Right renal cortex interstitium (tissue), 3 donors: ENCODE data around the gene PTCRA. TPM values are rescaled to one million over a fixed set of nuclear protein-coding genes. Genes with fewer than 3 reads are reported as not detected.
A peak's percentile ranks its signal among the peaks of the same experiment; 100 is the strongest.
"Not testable (repeated sequence)": the region's sequence is repeated elsewhere in the genome, so short reads cannot be mapped to it uniquely, and the experiment has no call there.

ENCODE experiments used
- DNase-seq, 3 donors: peaks; one replicate each; pipeline ENCODE4 v3.0.0-alpha.2; 2013; ENCODE audit warnings: low read depth in 3 of 3, low spot score in 2 of 3
- polyA plus RNA-seq, 3 donors: library from polyadenylated mRNA; unstranded; fragments of 120-200 nt; gene quantifications; one replicate each; pipeline ENCODE4 v1.2.1, GENCODE V29; 2013; ENCODE audit not compliant: insufficient read length in 3 of 3

The PTCRA gene
- polyA plus RNA-seq, 3 donors, result 0.24 to 0.51 (median 0.28) TPM

DNA sequence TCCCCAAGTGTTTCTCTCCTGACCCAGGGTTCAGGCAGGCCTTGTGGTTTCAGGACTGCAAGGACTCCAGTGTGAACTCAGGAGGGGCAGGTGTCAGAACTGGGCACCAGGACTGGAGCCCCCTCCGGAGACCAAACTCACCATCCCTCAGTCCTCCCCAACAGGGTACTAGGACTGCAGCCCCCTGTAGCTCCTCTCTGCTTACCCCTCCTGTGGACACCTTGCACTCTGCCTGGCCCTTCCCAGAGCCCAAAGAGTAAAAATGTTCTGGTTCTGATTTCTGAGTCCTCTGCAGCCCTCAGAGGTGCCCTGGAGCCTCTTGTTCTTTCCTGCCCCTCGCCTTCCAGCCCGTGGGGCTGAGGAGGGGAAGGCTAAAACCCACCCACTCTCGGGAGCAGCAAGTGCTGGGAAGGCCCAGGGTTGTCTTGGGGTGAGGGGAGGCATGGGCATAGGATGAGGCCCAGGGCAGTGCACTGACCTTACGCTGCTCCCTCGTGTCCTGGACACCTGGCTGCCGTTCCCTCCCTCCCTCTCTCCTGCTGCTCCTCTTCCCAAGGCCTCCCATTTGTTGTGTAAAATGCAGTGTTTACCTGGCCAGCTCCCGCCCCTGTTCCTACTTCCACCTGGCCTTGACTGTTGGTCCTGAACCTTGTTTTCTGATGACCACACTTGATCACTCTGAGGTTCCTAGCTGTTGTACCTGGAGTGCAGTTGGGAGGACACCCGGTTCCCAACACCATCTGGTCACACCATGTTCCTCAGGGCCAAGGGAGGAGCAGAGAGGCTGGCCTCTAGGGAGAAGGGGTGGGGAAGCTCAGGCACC lies 23.3 kb downstream of the PTCRA start:
- DNase-seq, result no peak

DNA sequence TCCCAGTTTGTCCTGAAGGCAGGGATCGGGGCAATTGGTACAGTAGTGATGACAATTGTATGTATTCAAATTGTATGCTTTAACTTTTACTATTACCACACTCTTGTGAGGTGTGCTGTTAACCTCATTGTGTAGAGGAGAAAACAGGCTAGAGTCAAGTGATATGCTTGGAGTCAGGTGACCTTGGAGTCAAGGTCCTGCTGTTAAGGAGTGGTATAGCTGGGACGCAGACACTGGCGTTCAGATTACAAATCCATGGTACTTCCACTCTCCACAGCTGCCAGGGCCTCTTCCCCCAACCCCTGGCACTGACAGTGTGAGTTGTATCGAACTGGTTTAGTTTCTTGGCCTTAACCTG lies 23.9 kb downstream of the PTCRA start:
- DNase-seq, result no peak

DNA sequence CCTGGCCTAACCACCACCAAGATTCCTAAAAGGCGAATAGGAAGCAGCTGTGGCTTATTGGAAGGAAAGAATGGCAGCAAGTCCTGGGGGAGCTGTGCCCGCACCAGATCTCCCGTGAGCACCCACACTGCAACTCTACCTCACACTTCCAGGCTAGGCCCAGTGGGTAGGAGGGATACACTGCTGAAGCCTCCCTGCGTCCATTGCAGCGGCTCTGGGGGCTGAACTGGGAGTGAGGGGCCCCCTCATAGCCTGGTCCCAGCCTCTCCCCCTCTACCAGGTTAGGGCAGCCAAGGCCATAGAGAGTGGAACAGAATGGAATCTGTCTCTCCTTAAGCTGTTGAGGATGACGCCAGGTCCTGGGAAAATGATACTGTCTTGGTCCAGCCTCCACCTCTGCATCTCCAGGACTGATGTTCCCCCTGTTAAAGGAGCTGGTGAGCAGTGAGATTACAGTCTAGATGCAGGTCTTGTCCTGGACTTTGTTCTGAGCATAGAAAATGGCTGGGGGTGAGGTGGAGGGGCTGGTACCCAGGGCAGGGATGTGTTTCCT lies 24.7 kb downstream of the PTCRA start:
- DNase-seq, result no peak

DNA sequence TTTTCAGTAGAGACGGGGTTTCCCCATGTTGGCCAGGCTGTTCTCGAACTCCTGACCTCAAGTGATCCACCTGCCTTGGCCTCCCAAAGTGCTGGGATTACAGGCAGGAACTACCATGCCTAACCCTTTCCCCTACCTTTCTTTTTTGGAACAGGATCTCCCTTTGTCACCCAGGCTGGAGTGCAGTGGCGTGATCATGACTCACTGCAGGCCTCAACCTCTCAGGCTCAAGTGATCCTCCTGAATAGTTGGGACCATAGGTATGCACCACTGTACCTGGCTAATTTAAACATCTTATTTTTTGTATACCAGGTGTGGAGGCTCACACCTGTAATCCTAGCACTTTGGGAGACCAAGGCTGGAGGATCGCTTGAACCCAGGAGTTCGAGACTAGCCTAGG lies 25.5 kb downstream of the PTCRA start:
- DNase-seq, result not testable (repeated sequence)

DNA sequence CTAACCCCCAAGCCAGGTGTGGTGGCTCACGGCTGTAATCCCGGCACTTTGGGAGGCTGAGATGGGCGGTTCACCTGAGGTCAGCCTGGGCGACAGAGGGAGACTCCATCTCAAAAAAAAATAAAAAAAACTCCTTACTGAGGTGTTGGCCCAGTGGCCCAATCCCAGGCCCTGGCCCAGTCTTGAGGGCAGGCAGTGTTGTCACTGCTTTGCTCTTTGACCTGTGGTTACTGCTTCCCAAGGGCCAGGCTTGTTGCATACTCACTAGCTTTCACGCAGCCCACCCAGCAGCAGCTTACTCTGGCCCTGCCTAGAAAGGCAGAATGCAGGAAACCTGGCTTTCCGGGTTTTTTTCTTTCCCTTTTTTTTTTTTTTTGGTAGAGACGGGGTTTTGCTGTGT lies 26.6 kb downstream of the PTCRA start:
- DNase-seq, result no peak

DNA sequence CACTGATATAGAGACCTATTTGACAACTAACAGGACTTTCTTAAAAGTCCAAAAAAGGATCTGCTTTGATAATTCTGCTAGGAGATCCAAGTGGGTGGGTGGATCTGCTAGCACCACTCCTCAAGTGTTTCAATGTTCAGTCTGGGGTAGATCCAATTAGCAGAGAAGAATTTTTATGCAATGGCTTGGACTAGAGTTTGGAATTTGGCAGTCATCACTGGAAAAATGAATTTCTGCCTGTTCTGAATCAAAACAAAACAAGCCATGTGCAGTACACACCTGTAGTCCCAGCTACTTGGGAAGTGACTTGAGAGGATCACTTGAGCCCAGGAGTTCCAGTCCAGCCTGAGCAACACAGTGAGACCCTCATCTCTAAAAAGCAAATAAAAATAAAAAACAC lies 32.1 kb downstream of the PTCRA start:
- DNase-seq, result no peak

DNA sequence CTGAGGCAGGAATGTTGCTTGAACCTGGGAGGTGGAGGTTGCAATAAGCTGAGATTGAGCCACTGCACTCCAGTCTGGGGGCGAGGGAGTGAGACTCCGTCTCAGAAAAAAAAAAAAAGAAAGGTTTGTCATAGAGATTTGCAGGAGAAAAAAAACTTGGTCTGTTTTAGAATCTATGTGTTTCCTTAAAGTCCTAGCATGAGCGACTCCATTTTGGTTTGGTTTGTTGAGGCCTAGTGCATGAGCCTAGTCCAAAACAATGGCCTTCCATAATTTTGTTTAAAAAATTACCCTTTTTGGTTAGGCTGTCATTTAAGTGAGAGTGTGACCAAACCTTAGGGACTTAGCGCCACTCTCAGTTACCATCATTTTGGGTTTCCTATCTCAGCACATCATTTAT lies 36.5 kb downstream of the PTCRA start:
- DNase-seq, result no peak

DNA sequence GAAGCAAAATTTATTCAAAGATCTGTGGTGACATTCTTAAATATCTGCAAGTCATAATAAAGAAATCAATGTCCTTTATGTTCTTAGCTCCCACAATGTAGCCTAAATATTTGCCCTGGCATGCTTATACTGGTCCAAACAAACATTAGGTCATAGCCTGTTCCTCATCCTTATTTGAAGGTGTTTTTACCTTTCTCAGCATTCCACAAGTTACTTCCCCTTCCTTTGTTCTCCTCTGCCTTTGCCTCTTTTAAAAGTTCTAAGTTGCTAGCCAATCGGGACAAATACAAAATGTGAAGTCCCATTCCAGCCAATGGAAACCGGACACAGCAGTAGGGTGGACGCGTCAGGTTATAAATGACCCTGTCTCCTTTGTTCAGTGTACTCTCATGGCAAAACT lies 38.6 kb downstream of the PTCRA start:
- not testable (repeated sequence) for DNase-seq

DNA sequence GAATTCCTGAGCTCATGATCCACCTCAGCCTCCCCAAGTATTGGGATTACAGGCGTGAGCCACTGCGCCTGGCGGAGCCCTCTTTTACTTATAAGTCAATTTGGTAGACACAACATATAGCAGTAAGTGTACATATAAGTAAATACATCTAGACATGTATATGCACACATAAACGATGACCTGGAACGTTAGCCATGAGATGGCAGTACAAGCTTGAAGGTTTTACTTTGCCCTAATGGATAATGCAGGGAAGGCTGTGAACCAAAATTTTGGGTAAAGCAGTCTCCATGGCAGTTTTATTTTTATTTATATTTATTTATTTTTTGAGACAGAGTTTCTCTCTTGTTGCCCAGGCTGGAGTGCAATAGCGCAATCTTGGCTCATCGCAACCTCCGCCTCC lies 42.3 kb downstream of the PTCRA start:
- DNase-seq, result no peak

DNA sequence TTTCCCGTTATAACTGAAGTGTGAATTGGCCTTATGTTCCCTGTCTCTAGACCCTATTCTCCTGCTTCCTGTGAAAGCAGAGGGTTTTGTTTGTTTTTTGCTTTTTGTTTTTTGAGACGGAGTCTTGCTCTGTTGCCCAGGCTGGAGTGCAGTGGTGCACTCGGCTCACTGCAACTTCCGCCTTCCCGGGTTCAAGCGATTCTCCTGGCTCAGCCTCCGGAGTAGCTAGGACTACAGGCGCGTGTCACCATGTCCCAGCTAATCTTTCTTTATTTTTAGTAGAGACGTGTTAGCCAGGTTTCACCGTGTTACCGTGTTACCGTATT lies 44.0 kb downstream of the PTCRA start:
- DNase-seq, result no peak

DNA sequence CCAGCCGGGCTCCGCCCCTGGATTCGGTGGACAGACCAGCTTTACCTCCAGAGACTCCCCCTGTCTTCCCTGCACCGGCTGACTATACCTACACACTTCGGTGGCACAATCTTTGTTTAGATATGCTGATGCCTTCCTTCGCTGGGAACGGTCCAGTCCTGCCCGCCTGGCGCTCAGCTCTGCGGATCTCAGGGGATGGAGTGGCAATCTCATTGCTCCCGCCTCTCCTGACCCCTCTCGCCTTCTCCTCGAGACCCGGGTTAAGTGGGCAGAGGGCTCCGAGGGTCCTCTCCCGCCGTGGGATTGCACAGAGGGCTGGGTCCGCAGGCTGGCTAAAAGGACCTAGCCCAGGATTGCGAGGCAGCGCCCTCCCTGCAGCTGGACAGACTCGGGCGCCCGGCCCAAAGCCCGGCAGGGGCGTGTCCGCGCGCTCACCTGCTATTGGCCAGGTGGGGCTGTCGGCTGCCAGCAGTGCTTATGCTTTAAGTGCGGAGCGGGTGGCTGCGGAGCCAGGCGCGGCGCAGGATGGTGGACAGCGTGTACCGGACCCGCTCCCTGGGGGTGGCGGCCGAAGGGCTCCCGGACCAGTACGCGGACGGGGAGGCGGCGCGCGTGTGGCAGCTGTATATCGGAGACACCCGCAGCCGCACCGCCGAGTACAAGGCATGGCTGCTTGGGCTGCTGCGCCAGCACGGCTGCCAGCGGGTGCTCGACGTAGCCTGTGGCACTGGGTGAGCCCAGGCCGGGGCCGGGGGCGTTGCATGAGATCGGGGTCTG lies 44.6 kb downstream of the PTCRA start, which contains the start of gene GNMT:
TSS of gene GNMT (plus strand) at position 512 of the 777 bp plus-strand sequence. CDS start at position 526, 14 bp downstream.
- peak in 2 of 3 donors; percentile 30 to 36 for DNase-seq

DNA sequence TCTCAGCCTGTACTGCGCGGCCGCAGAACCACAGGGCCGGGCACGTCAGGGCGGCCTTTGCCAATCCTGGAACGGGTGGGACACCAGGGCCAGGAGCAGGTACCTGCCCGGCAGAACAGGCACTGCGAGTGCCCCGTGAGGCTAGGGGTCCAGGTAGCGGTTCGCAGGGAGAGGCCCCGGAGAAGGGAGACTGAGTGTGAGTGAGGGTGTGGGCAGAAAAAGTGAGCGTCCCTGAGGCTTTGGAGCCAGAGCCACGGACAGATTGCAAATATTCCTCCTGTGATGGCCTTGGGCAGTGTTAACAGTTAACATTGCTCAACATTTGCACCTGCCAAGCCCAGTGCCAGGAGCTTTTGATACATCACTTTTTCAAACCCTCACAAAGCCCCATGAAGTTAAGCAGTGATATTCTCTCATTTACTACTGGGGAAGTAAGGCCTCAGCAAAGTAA lies 45.2 kb downstream of the PTCRA start:
- no peak for DNase-seq

DNA sequence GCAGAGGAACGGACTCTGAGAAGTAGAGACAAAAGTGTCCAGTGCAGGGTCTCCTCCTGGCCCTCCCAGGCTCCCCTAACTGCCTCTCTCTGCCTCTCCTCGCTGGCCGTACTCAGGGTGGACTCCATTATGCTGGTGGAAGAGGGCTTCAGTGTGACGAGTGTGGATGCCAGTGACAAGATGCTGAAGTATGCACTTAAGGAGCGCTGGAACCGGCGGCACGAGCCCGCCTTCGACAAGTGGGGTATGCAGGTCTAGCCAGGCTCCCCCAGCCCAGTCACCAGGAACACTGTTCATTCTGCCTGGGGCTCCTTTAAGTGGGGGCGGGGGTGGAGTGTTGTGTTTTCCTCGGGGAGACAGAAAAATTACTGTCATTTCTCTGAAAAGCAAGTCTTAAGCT lies 46.2 kb downstream of the PTCRA start:
- no peak for DNase-seq

DNA sequence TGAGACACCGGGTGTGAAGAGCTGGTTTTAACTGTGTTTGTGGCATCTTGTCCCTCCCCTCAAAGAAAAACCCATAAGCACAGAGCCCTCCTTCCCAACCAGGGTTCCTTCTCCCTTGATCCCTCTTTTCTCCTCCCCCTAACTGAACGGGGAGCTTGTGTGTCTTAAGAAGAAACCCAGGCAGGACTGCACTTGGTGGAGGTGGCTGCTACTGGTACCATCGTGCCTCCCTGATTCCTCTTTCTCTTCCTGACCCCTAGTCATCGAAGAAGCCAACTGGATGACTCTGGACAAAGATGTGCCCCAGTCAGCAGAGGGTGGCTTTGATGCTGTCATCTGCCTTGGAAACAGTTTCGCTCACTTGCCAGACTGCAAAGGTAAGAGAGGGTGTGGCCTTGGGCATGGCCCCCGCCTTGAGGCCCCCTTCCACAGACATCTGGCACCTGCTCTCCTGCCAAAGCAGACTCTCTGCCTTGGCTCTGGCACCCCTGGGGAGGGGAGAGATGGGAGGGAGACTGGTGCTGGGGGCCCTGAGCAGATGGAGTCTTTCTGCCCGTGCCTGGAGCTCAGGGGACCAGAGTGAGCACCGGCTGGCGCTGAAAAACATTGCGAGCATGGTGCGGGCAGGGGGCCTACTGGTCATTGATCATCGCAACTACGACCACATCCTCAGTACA lies 46.8 kb downstream of the PTCRA start:
- no peak for DNase-seq

DNA sequence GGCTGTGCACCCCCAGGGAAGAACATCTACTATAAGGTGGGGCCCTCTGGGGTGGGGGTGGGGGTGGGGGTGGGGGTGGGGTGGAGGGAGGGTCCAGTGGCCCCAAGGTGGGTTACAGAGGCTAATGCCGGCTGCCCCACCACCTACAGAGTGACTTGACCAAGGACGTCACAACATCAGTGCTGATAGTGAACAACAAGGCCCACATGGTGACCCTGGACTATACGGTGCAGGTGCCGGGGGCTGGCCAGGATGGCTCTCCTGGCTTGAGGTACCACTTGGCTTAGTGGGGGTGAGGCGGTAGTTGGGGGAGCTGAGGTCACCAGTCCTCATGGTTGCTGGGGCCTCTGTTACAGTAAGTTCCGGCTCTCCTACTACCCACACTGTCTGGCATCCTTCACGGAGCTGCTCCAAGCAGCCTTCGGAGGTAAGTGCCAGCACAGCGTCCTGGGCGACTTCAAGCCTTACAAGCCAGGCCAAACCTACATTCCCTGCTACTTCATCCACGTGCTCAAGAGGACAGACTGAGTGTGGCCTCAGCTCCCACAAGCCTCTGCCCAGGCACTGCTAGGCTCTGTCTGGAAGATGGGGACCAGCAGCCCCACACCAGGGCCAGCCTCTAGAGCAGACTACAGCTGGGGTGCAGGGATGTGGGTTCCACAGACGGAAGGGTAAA lies 47.5 kb downstream of the PTCRA start:
- no peak for DNase-seq

DNA sequence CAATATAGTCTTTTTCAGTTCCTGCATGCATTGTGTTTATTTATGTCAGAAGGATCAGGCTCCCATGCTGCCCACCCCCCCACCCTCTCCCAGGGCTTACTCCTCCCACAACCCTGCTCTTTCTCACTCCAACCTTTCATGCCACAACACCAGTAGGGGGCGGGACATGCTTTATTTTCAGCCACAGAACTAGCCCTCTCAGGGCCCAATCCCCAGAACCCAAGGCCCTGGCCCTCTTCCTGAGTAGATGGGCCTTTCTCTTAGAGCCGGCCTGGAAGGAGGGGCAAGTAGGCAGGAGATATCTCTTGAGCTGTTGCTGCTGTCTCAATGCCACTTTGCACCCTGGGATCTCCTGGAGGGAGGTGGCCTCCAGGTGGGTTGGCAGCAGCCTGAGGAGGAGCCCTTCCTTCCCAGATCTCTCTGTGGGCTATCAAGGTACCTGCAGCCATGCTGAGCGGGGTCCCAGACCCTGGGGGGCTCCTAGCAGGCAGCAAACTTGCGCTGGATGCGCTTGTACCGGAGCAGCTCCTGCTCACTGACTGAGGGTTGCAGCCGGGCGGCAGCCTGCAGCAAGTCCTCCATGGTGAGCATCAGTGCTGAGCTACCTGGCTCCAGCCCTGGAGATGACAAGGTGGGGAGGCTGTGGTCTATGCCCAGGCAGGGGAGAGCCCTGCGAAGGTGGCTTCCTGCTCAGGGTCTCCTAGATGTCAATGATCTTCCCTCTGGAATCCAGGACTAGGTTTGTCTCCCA lies 48.2 kb downstream of the PTCRA start:
- no peak for DNase-seq

DNA sequence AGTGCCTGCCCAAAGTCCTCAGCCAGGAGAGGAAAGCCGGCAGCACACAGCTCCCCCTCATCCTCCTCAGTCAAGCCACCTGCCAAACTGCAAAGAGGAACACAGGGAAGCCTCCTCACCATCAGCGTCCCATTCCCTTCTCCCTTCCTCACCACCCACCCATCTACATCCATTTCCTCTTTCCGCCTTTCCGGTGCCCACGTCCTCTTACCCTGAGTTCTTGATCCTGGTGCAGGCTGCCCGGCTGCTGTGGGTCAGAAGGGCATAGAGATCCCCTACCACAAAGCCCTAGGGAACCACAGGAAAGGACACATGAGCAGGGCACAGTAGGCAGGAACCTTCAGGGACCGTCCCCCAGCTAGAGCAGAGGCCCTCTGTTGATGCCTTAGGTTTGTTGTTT lies 50.7 kb downstream of the PTCRA start:
- no peak for DNase-seq

DNA sequence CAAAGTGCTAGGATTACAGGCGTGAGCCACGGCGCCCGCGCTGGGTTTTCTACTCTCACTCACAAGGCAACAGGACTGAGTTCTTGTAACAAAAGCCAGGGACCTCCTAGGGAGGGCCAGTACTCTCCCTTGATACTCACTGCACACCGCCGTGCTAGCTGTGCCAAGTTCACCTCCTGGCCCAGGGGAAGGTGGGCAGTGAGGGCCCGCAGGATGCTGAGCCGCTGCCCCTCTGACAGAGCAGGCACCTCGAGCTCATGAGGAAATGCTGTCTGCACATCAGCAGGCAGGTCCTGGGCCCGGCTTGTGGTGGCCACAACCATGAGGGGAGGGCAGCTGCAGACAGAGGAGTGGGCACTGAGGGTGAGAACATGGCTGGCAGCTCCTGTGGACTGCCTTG lies 51.4 kb downstream of the PTCRA start:
- DNase-seq, result no peak

DNA sequence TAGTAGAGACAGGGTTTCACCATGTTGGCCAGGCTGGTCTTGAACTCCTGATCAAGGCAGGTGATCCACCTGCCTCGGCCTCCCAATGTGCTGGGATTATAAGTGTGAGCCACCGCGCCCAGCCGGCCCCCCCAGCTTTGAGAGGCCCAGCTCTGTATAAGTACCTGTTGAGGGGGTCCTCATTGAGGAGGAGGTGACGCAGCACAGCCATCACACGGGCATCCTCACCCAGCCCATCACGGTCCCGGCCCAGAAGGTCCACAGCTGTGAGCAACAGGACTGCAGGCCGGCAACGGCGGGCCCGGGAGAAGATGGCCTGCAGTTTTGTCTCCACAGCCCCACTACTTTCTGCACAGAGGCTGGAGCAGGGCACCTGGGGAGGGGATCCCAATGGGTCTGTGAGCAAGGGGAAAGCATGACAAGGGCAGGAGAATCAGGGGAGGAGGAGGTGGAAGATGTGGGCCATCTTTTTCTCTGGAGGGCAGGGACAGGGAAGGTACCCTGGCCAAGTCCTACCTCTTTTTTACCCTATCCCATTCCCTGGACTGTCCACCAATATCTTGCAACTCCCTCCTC lies 52.4 kb downstream of the PTCRA start:
- DNase-seq, result no peak

DNA sequence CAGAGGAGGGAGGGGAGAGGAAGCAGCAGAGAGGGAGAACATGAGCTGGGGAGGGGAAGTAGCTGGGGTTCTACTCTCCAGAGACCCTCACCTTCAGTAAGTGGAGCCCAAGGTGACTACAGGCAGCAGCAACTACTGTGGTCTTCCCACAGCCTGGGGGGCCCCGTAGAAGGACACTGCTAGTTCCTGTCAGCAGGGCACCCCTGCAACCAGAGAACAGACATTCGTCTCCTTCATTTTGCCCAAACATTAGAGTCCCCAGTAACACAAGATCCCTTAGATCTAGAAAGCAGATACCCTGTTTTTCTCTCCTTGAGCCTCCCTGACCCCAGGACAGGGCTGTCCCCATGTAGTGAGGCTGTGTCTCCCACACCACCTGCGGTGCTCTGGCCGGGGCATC lies 52.9 kb downstream of the PTCRA start:
- DNase-seq, result no peak
